ENCODE data around the gene KCNIP1.

The KCNIP1 gene

GRCh38 chr5:170503990-170504596, at the start of gene KCNIP1:
KCNIP1 (plus strand) TSS chr5:170504020.
- DNase-seq, result no peak

GRCh38 chr5:170463426-170463825, 40.4 kb upstream of the KCNIP1 start:
- DNase-seq, result no peak

GRCh38 chr5:170464280-170465127, 39.3 kb upstream of the KCNIP1 start:
- no peak for DNase-seq

GRCh38 chr5:170466553-170466952, 37.3 kb upstream of the KCNIP1 start:
- DNase-seq, result no peak

DNA sequence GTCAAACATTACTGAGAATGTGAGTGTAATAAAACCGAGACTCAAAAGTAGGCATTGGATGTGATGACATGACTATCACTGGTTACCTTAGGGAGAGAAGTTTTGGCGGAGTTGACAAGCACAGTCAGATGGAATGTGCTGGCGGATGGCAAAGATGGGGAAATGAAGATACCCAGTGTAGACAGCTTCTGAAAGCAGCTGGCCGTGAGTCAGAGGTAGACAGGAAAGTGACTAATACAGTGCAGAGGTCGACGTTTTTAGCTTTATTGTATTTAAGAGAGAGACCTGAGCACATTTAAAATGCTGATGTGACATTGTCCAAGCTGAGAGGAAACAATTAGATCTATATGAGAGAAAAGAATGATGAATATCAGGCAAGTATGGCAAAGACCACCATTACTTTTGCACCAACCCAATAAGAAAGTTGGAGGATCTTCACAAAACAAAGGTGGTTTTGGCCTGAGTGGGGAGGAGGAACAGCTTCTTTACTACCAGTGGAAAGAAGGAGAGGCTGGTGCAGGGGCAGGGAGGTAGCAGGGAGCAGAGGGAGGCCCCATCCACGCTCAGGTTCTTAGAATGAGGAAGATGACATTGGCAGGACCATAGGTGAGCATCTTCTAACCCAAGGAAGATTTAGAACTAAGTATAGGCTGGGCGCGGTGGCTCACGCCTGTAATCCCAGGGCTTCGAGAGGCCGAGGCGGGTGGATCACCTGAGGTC, 36.7 kb upstream of the KCNIP1 start:
- peak; percentile 23 to 33 for DNase-seq

GRCh38 chr5:170468633-170469285, 35.1 kb upstream of the KCNIP1 start:
- no peak for DNase-seq

DNA sequence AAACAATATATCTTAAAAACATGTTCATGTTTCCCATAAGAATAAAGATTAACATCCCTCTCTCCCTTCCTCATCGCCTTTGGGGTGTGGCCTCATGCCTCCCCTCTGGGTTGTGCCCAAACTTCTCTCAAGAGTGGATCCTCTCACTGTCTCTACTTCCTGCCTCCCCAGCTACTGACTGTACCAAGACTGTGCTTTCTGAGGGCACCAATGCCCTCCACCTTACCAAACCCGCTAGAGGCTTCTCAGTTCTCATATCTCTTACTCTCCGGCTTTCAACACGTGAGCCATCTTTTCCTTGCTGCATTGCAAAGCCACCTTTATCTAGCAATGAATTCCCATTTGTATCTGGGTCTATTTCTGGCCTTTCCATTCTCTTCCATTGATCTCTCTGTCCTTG, 34.4 kb upstream of the KCNIP1 start:
- DNase-seq, result no peak

- no peak for DNase-seq
Observed at GRCh38 chr5:170470275-170470674, 33.5 kb upstream of the KCNIP1 start.

DNA sequence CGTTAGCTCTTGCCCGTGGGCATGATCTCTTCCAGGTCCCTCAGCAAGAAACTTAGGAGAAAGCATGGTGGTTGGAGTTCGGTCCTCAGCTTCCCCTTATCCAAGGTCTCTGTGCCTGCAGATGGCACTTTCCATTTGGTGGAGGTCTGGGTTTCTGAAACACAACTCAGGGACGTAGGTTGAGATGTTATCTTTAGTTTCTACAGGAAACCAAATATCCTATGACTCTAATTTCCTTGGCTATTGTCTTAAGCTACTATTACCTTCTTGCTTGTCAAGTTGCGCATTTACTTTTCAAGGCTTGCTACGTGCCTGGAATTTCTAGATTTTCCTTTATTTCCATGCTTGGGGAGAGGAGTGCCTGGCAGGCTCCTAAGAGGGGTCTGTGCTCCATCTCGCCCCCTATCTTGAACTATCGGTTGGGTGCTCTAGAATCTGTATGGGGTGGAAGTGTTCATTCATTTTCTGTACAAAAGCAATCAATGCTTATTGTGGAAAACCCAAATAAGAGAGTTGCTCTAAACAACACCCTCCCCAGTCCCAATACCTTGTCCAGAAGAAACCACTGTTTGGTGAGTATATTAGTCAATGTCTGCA, 32.9 kb upstream of the KCNIP1 start:
- DNase-seq, result no peak

DNA sequence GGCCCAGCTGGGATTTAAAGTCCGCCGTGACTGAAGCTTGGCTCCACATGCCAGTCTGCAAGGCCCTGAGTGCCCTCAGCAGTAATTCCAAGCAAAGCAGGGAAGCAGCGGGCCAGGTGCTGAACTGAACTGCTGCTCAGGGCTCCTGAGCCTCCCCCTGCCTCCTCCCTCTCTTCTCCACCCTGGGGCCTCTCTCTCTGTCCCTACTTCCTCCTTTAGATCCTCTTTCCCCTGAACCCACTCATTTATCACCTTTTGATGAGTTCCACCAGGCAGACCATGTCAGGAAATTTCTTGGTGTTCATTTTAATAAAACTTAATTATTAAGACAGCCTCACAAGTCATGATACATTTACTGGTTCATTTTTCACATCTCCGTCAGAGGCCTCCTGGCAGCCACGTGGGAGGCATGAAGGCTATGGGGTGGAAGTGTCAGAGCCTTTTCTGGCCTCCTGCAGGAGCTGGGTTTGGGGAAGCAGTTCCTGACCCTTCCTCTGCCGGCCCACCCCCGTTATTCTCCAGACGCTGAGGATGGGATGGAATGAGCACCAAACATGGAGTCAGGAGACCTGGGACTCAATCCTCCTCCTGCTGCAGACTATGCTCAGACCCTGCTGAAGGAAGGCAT, 32.2 kb upstream of the KCNIP1 start:
- no peak for DNase-seq

DNA sequence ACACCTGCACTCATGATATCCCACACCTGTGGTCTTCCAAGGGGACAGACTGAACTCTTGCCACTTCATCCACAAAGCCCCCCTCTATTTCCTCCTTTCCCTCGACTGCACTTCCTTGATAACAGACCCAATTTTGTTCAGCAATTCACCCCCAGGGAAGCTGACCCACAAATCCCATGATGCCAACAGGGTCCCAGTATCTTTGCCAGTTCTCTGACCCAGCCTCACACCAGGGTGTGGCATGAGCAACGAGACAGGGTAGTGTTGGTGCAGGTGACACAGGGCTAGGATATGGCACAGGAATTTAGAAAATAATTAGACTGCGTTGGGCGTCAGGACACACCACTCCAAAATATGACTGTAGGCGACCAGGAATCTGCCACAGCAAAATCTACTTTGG, 30.2 kb upstream of the KCNIP1 start:
- DNase-seq, result no peak

DNA sequence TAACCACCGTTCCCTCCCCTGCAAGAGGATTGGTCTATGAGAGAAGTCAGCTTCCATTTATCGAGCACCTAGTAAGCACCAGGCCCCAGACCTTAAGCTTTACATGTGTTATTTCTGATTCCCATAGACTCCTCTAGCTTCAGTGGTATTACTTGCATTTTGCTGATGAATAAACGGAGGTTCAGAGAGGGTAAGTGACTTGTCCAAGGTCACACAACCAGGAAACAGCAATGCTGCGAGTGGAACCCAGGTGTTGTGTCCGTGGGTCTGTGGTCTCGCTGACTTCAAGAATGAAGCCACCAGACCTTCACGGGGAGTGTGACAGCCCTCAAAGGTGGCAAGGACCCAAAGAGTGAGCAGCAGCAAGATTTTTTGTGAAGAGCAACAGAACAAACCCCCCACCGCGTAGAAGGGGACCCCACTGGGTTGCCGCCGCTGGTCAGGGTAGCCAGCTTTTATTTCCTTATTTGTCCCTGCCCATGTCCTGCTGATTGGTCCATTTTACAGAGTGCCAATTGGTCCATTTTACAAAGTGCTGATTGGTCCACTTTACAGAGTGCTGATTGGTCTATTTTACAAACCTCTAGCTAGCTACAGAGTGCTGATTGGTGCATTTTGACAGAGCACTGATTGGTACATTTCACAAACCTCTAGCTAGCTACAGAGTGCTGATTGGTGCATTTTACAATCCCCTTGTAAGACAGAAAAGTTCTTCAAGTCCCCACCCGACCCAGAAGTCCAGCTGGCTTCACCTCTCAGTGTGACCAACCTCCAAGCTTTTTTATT, 29.1 kb upstream of the KCNIP1 start:
- no peak for DNase-seq

- DNase-seq, result no peak
Observed at GRCh38 chr5:170475294-170476000, 28.4 kb upstream of the KCNIP1 start.

- no peak for DNase-seq
Observed at GRCh38 chr5:170476704-170477103, 27.1 kb upstream of the KCNIP1 start.

DNA sequence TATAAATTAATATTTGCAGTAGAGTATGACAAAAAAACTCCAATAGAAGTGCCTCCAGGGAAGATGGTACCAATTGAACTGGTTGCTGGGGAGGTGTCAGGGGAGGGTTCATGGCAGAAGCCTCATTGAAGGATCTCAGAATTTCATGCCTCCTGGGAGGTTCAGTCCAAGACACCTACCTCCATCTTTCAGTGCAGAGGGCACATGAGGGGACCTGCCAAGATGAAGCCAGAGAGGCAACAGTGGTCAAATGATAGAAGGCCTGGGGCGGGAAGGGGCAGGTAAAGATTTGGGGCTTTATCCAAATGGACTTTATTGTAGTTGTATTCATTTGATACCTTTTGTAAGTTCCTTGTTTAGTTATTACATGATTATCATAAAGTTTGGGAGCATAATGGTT, 25.9 kb upstream of the KCNIP1 start:
- no peak for DNase-seq

GRCh38 chr5:170478306-170478705, 25.5 kb upstream of the KCNIP1 start:
- DNase-seq, result no peak

DNA sequence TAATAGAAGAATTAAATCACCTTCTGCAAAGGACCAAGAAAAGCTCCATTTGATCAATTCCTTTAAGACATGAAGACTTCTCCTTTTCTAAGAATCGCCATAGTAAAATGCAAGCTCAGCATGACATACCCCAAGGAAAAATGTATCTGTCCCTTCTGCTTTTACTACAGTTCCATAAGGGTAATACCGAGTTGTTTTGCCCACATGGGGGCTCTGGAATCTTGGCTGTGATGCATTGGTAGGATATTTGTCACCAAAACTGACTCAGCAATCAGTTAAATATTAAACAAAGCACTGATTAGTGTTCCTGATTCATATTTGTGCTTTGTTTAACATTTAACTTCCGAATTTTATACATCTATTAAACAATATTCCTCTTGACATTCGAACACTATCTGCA, 24.3 kb upstream of the KCNIP1 start:
- DNase-seq, result no peak

DNA sequence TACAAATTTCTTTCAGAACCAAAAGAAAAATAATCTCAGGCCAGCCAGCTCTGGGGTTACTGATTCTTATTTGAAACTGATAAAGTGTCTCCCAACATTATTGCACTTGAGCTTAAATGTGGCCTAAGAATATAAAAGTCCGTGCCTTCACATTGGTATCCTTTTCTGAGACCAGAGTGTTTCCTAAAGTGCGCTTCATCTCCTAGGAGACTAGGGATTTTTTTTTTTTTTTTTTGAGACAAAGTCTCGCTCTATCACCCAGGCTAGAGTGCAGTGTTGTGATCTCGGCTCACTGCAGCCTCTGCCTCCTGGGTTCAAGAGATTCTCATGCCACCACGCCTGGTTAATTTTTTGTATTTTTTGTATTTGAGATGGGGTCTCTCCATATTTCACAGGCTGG, 23.6 kb upstream of the KCNIP1 start:
- no peak for DNase-seq

DNA sequence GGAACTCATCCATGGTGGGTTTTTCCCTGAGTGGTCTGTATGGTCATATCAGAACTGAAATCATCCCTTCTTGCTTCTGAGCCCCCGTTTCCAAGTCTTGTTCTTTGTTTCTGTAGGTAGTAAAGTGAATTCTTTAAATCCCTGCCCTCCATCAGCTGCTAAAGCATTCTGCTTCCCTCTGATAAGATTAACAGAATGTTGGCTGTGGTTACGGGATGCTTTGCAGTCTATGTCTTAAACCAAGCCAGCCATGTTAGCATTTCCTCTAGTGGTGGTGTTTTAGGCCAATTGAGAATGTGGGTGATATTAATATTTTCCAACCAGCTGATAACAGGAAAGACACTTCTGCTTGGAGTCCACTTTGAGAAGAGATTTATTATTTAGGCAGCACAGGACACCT, 22.0 kb upstream of the KCNIP1 start:
- DNase-seq, result no peak

DNA sequence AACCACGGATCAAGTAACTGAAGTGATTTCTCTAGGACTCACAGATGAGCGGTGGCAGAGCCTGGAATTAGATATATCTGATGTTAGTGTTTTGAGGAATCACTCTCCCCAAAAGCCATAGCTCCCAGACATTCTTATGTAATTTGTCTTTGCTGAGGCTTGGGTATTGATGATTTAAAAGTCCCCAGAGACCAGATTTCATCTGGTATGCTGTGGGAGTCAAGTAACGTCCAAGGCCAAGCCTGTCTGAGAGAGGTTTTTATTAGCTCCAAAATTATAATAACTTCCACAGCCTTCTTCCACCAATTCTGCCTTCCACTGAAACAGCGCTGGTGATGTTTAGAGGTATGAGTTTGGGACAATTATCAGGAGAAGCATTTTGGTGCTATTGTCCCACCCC, 21.3 kb upstream of the KCNIP1 start:
- no peak for DNase-seq

All from stimulated activated CD4-positive, alpha-beta T cell treated with anti-CD3 and anti-CD28 coated beads, Interleukin-2, amount 100 ng/mL, for 48 hours (primary cell).